HG03039 (cell line): Measurements from ENCODE around the gene CERKL.

ENCODE experiments used
- ATAC-seq: cut with Tn5 transposase; IDR thresholded peaks from one replicate; pipeline ENCODE4 v1.9.1; 2021; ENCODE audit warnings: mild to moderate bottlenecking, moderate library complexity; ENCODE audit not compliant: unreplicated experiment

CERKL gene

DNA sequence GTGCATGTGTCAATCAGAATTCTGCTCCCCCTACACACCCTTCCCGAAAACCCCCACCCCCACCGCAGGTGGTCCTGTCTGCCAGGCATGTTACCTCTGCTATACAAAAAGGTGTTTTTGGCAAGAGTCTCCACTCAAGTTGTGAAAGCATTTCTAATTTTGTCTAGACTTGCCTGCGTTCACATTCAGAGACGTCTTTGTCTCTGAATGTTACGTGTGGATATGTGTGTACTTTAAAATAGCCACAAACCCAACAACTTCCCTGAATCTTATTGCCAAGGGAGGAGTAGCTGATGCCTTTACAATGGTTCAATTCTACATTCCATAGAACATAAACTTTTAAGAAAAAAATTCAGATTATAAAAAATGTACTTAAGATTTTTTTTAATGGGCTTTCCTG lies 133.1 kb downstream of the CERKL start:
- ATAC-seq = no peak

DNA sequence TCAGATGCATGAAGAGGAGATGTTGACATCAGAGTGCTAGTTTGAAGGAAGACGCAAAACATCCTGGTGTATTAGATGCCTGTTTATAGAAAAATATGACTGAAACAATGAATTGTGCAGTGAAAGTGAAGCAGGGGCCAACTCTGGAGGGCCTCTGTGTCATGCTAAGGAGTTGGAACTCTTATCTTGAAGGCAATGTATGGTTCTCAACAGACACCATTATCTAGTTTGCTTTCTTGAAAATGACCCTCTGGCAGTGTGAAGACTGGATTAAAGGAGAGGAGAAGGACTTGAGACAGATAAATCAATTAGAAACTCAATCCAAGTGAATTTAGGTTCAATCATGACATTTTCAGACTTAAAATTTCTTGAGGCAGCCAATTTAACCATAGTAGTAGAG lies 136.7 kb downstream of the CERKL start:
- no peak for ATAC-seq

DNA sequence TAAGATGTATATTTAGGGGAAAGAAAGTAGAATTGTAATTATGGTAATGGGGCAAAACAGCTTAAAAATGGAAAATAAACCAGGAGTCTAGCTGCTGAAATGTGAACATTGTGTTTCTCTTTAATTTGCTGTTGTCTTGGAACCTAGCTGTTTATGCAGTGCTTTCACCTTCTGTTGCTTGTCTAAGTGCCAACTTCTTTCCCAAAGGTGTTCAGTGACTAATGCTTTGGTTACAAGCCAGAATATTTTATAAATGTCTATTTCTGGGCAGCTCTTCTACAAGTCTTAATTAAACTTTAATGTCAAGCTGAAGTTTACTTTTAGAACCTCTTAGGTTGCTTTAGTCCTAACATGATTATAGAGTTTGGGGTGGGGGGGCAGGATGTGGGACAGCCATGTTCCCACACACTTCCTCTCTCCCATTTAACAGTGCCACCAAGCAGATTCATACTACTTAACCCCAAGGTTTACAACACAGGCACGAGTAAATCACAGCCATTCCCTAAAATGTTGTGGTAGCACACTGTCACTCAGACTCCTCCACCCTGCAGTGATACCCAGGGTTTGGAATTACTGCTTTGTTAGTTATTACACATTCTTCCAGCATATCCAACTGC lies 139.1 kb downstream of the CERKL start:
- ATAC-seq = no peak

DNA sequence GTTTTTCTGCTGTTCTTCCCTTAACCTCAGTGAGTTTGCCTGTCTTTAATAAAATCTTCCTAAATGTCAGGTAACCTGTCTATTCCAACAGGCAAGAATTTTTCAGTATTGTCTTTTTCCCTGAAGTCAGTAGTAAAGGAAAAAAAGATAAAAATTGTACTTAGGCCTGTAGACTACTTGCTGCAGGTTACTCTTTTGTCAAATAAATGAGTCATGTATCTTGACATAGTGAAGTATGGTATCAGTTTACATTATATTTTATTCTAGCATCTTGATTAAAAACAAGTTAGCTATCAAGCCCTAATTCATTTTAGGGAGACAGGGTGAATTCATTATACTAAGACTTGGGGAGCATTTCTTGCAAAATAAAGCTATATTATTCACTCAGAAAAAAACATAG lies 139.9 kb downstream of the CERKL start:
- ATAC-seq = no peak

DNA sequence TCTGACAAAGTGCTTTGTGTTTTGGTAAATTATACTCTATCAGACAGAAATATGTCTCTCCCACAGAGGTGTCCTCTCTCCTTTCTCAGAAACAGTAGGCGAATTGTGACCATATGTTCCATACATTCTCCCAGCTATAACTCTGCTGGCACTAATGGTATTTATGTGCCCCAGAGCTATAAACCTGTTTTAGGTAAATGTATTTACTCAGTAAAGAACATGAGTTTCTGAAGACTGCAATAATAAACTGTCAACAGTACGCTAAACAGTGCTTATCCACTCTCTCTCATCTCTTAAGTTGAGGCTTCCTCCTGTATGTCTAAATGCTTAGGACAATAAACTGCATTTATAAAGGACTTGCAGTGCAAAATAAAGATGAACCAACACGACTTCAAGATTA lies 141.2 kb downstream of the CERKL start:
- ATAC-seq = no peak

DNA sequence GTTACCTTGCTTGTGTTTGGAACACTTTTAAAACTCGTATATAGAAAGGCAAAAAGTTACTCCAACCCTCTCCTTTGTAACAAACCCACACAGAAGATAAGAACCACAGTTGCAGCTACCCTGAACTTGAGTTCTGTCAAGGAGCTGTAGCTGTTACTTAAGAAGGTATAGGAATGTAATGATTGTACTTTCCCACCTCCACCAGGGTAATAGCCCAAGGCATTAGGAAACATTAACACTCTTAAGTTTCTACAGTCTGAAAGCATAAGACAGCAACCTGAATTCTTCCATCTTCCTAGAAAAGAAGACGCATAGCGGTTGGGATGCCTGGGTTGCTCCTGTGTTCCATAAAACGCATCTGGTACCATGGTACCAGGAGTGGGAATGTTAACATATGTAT lies 156.7 kb downstream of the CERKL start:
- ATAC-seq = no peak

DNA sequence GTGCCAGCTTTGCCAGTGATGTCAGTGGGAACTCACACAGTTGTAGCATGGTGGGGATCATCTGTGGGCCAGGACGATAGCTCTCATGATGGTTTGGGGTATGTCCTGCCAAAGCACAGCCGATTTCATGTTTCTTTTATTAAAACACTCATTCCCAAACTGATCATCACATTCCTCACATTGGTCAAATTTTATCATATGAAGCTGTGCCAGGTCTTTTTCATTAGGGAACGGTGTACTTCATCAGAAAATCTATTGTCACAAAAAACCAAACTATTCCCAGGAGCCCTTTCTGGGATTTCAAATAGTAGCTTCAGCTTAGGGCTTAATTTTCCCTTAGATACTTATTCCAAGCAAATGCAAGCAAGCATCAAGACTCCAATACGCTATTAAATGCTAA lies 157.7 kb downstream of the CERKL start:
- no peak for ATAC-seq
